ENCODE results near the gene ACOX3. TPM values are rescaled to one million over a fixed set of nuclear protein-coding genes. Genes with fewer than 3 reads are reported as not detected.

The ACOX3 gene
- total RNA-seq, 2 experiments from 2014 or later, result 24.2 to 27.8 TPM

- no peak overlapping the region for H3K27ac Mint-ChIP-seq
- no peak for DNase-seq
- peaks cover 18% of the 10 kb centered on the region for H3K36me3 Mint-ChIP-seq (ENCODE audit: low read depth)
- TF ChIP-seq, protein P1, sequence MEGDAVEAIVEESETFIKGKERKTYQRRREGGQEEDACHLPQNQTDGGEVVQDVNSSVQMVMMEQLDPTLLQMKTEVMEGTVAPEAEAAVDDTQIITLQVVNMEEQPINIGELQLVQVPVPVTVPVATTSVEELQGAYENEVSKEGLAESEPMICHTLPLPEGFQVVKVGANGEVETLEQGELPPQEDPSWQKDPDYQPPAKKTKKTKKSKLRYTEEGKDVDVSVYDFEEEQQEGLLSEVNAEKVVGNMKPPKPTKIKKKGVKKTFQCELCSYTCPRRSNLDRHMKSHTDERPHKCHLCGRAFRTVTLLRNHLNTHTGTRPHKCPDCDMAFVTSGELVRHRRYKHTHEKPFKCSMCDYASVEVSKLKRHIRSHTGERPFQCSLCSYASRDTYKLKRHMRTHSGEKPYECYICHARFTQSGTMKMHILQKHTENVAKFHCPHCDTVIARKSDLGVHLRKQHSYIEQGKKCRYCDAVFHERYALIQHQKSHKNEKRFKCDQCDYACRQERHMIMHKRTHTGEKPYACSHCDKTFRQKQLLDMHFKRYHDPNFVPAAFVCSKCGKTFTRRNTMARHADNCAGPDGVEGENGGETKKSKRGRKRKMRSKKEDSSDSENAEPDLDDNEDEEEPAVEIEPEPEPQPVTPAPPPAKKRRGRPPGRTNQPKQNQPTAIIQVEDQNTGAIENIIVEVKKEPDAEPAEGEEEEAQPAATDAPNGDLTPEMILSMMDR (IDR thresholded peaks at IDR 0.05), result no peak
- no peak overlapping the region for H3K4me3 Mint-ChIP-seq
- ChIA-PET POLR2A (no interaction called here), CTCF (no interaction called here)
- intact Hi-C loops (cut with micrococcal nuclease), result loop anchor here (5.0 kb wide), 1 partner anchor 125 kb away; the partner anchor contains the start of gene CPZ
- no peaks in the 10 kb centered on the region for H3K27me3 Mint-ChIP-seq
- ATAC-seq, result no peak
- H3K9me3 Mint-ChIP-seq, result no peaks in the 10 kb centered on the region
- no peaks in the 10 kb centered on the region for H3K4me1 Mint-ChIP-seq (ENCODE audit: low read depth)
Measured at GRCh38 chr4:8467016-8467415, 26.5 kb upstream of the ACOX3 start.

GRCh38 chr4:8465615-8466611, 25.4 kb upstream of the ACOX3 start:
- POLR2A ChIA-PET, result no interaction called here
- intact Hi-C loops (cut with micrococcal nuclease), result loop anchor here (5.0 kb wide), 1 partner anchor 126 kb away; the partner anchor contains the start of gene CPZ
- Mint-ChIP-seq H3K4me1 (ENCODE audit: low read depth) (no peaks in the 10 kb centered on the region), H3K27ac (no peak overlapping the region), H3K9me3 (no peaks in the 10 kb centered on the region), H3K4me3 (no peak overlapping the region), H3K36me3 (ENCODE audit: low read depth) (peaks cover 18% of the 10 kb centered on the region), H3K27me3 (no peaks in the 10 kb centered on the region)
- TF ChIP-seq, protein P1 (IDR thresholded peaks at IDR 0.05), result no peak
- CTCF ChIA-PET, result no interaction called here
- no peak for ATAC-seq
- no peak for DNase-seq

GRCh38 chr4:8464381-8464780, 23.9 kb upstream of the ACOX3 start:
- no peak for ATAC-seq

GRCh38 chr4:8463811-8464210, 23.3 kb upstream of the ACOX3 start:
- intact Hi-C loops (cut with micrococcal nuclease), result no loop called here
- CTCF ChIA-PET, result interaction anchor here (1.1 kb wide), 2 partner anchors 18 to 287 kb away, joined by 3 read pairs; no protein-coding TSS in a partner anchor
- POLR2A ChIA-PET, result no interaction called here
- TF ChIP-seq, protein P1 (IDR thresholded peaks at IDR 0.05), result no peak
- Mint-ChIP-seq H3K27ac (no peak overlapping the region), H3K27me3 (no peaks in the 10 kb centered on the region), H3K36me3 (ENCODE audit: low read depth) (peaks cover 23% of the 10 kb centered on the region), H3K4me1 (ENCODE audit: low read depth) (no peaks in the 10 kb centered on the region), H3K4me3 (no peak overlapping the region), H3K9me3 (no peaks in the 10 kb centered on the region)
- DNase-seq, result no peak
- ATAC-seq, result no peak

More at GRCh38 chr4:8464381-8464780, 23.9 kb upstream of the ACOX3 start:
- intact Hi-C loops (cut with micrococcal nuclease), result no loop called here
- no peak for DNase-seq
- Mint-ChIP-seq H3K27me3 (no peaks in the 10 kb centered on the region), H3K36me3 (ENCODE audit: low read depth) (peaks cover 28% of the 10 kb centered on the region), H3K27ac (no peak overlapping the region), H3K4me1 (ENCODE audit: low read depth) (no peaks in the 10 kb centered on the region), H3K4me3 (no peak overlapping the region), H3K9me3 (no peaks in the 10 kb centered on the region)
- CTCF ChIA-PET, result interaction anchor here (1.1 kb wide), 2 partner anchors 17 to 288 kb away, joined by 3 read pairs; no protein-coding TSS in a partner anchor
- TF ChIP-seq, protein P1 (IDR thresholded peaks at IDR 0.05), result no peak
- POLR2A ChIA-PET, result no interaction called here

DNA sequence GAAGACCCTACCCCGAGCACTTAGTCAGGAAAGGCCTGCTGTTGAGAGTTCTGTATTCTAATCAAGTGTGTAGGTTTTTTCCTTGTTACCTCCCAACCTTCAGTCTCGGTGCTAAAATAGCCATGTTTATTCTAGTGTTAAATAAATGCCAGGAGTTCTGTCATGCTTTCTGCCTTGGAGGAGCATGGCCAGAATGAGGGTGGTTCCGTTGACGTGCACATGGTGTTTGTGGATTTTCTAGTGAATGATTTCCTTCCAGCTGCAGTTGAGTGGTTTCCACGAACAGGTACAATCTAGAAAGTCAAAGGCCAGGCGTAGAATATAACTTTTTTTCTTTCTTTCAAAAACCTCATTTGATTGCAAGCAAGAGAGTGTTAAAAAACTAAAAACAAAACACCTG, 21.1 kb upstream of the ACOX3 start:
- H3K4me1 Mint-ChIP-seq (ENCODE audit: low read depth), result no peaks in the 10 kb centered on the region
- H3K27me3 Mint-ChIP-seq, result no peaks in the 10 kb centered on the region
- TF ChIP-seq, protein P1 (IDR thresholded peaks at IDR 0.05), result no peak
- CTCF ChIA-PET, result no interaction called here
- H3K36me3 Mint-ChIP-seq (ENCODE audit: low read depth), result peaks cover 28% of the 10 kb centered on the region
- POLR2A ChIA-PET, result no interaction called here
- DNase-seq (no peak), ATAC-seq (no peak)
- H3K27ac Mint-ChIP-seq, result no peak overlapping the region
- no peaks in the 10 kb centered on the region for H3K9me3 Mint-ChIP-seq
- H3K4me3 Mint-ChIP-seq, result no peak overlapping the region
- intact Hi-C loops (cut with micrococcal nuclease), result no loop called here

Data from activated CD8-positive, alpha-beta T cell treated with anti-CD3 and anti-CD28 coated beads for 36 hours (primary cell).